GM12801 (cell line): ENCODE measurements around the gene AGBL1.

Source experiments
- CTCF ChIP-seq: IDR thresholded peaks from one replicate; pipeline ENCODE4 v1.5.1; 2011; ENCODE audit warnings: control low read depth; ENCODE audit not compliant: insufficient read length; ENCODE audit errors: extremely low read depth

AGBL1 gene

DNA sequence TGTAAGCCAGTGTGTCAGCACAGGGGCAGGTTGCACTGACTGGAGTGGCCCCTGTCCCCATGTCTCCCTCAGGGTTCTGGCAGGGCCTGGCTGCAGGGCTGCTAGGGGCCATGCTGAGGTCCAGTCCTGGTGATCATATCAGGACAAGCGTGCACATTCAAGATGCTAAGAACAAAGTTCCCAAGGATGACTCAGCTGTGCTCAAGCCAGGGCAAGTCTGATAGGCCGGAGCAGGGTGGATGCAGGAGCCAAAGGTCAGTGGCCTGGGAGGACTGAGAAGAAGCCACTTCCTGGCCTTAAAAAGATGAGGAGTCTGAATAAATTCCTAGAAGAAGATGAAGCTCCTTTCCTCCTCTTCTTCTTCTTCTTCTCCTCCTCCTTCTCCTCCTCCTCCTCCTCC is 353.2 kb downstream of the AGBL1 start:
- TF ChIP-seq CTCF, result no peak

- no peak for TF ChIP-seq CTCF
Observed at GRCh38 chr15:86433983-86434382, 354.3 kb downstream of the AGBL1 start.

GRCh38 chr15:86439614-86440013 is 359.9 kb downstream of the AGBL1 start:
- no peak for TF ChIP-seq CTCF

- TF ChIP-seq CTCF, result no peak
Observed at GRCh38 chr15:86444527-86444926, 364.9 kb downstream of the AGBL1 start.

DNA sequence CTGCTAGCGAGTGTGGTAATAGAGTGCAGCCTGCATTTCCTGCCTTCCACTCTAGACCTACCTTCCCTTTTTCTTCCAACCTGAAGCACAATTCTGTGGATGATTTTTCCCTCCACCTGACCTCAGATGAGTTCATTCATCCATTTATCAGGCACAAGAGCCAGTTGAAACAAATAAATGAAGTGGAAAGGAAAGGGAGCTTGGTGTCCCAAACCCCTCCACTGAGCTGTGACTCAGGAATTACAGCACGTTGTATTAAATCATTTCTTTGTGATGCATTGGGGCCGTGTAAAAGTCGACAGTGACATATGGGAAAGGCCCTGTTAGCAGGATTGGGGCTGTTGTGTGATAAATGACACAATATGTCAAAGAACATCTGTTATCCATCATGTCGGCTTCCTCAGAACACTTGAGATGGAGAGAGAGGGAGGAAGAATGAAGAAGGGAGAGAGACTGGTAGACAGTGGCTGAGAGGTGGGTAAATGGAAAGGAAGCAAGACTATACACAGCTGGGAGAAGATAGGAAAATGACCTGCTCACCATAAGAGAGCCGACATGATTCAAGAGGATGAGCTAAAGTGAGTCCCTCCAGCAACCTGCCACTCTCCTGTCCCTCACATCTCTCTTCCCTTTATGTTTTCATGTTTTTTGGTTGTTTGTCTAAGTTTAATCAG is 366.0 kb downstream of the AGBL1 start:
- no peak for TF ChIP-seq CTCF

- TF ChIP-seq CTCF, result no peak
Observed at GRCh38 chr15:86446253-86446640, 366.6 kb downstream of the AGBL1 start.

GRCh38 chr15:86481720-86482119 is 402.0 kb downstream of the AGBL1 start:
- TF ChIP-seq CTCF, result no peak

DNA sequence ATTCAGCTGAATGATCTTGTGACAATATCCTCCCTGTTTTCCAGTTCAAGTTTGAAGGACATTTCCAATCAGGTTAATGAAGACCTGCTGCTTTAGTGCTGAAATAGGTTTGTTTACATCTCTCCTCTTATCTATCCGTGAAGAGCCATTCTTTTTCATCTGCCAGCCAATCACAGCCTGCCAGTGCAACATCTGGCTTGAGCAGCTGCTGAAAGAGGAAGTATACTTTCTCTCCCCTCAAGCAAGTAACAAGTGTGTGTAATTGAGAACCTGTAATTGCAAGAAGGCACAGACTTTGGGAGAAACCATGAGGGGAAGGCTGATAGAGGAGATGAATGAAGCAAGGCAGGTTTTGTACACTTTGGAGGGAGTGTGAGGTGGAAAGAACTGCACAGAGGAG is 404.3 kb downstream of the AGBL1 start:
- TF ChIP-seq CTCF, result no peak
